GM18907 (cell line): ENCODE results near the gene HNRNPH1.
"Not testable (repeated sequence)": the region's sequence is repeated elsewhere in the genome, so short reads cannot be mapped to it uniquely, and the experiment has no call there.

Source experiments
- ATAC-seq: cut with Tn5 transposase; IDR thresholded peaks from one replicate; pipeline ENCODE4 v1.9.1; 2021; ENCODE audit warnings: mild to moderate bottlenecking, moderate library complexity; ENCODE audit not compliant: unreplicated experiment

HNRNPH1 gene, protein sequence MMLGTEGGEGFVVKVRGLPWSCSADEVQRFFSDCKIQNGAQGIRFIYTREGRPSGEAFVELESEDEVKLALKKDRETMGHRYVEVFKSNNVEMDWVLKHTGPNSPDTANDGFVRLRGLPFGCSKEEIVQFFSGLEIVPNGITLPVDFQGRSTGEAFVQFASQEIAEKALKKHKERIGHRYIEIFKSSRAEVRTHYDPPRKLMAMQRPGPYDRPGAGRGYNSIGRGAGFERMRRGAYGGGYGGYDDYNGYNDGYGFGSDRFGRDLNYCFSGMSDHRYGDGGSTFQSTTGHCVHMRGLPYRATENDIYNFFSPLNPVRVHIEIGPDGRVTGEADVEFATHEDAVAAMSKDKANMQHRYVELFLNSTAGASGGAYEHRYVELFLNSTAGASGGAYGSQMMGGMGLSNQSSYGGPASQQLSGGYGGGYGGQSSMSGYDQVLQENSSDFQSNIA

DNA sequence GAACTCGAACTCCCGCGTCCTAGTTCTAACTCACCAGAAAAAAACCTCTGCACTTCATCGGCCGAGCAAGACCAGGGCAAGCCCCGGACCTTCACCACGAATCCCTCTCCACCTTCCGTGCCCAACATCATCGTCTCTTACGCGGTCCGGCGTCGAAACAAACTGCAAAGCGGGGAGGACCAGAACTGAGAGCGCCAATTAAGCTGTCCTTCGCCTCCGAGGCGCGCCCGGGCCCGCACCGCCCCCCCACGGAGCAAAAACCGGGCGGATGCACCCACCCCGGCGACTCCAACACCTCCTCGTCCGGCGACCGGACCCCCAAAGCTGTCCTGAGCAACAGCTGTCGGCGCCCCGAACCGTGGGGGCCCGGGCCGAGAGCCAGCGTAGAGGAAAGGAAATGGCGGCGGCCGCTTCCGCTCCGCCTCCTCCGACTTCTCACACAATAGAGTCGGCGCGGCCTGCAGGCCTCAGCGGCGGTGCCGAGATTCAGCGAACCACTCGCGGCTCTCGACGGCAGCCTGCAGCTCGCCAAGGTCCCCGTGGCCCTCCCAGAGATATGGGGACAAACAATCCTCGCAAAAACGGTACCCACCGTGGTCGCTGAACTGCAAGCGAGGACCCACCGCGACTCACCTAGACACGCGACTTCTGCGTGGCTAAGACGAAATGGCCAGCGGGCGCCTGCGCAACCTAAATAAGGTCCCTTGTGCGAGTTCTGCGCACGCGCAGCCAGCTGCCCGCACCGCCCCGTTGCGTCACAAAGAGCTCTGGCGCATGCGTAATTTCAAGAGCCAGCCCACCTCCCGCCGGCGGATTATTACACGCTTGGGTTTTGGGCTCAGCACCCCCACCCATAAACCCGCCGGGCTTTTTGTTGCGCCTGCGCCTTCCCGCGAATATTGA, at the start of gene HNRNPH1:
TSS of gene HNRNPH1 (minus strand) at position 669 of the 903 bp plus-strand sequence. CDS start at position 131, 538 bp downstream.
- peak; percentile 75 for ATAC-seq

DNA sequence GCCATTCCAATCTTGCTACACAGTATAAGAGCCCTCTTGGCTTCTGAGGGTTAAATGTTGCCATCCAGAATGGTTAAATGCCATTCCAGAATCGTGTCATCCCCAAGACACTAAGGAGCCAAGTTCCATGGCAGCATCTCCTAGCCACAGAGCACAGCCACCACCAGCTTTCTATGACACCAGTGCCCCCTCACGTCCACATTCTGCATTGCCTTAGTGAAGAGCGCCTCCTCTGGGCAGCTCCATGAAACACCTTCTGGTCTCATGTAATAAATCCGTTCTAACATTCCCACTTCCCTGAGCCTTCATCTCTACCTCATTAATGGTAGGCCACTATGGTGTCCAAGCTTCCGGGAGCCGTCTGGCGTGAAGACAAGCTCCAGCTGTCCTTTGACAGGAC, 44.9 kb upstream of the HNRNPH1 start:
- no peak for ATAC-seq

DNA sequence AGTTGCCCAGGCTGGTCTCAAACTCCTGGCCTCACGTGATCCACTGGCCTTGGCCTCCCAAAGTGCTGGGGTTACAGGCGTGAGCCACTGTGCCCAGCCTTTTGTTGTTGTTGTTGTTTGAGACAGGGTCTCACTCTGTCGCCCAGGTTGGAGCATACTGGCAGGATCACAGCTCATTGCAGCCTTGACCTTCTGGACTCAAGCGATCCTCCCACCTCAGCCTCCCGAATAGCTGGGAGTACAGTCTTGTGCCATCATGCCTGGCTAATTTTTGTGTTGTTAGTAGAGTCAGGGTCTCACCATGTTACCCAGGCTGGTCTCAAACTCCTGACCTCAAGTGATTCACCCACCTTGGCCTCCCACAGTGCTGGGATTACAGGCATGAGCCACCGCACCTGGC, 38.2 kb upstream of the HNRNPH1 start:
- not testable (repeated sequence) for ATAC-seq

DNA sequence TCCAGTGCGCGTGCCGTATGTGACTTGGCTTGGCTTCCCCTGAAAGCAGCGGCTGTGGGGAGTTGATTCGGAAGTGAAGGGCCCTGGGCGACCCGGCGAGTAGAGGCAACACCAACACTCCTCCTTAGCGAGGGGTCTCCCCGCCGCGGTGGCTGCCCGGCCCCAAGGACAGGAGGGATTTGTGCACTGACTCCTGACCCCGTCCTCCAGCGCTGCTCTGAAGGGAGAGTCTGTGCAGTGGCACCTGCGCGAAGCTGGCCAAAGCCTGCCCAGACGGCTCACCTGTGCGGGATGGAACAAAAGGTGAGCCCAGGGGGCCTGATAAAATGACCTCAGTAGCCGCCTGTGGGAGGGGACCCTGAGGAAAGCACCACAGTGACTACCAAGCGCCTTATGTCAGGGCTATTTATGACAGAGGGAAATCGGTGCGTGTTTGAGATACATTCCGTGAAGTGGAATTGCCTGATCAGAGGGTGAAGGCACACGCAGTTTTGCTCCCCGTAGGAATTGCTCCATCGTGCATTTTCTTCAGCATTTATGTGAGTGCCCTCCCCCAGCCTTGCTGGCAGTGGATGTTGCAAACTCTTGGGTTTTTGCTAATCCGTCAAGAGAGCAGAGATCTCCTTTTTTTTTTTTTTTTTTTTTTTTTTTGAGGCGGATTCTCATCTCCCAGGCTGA, 34.8 kb upstream of the HNRNPH1 start:
- ATAC-seq, result peak; percentile 69

DNA sequence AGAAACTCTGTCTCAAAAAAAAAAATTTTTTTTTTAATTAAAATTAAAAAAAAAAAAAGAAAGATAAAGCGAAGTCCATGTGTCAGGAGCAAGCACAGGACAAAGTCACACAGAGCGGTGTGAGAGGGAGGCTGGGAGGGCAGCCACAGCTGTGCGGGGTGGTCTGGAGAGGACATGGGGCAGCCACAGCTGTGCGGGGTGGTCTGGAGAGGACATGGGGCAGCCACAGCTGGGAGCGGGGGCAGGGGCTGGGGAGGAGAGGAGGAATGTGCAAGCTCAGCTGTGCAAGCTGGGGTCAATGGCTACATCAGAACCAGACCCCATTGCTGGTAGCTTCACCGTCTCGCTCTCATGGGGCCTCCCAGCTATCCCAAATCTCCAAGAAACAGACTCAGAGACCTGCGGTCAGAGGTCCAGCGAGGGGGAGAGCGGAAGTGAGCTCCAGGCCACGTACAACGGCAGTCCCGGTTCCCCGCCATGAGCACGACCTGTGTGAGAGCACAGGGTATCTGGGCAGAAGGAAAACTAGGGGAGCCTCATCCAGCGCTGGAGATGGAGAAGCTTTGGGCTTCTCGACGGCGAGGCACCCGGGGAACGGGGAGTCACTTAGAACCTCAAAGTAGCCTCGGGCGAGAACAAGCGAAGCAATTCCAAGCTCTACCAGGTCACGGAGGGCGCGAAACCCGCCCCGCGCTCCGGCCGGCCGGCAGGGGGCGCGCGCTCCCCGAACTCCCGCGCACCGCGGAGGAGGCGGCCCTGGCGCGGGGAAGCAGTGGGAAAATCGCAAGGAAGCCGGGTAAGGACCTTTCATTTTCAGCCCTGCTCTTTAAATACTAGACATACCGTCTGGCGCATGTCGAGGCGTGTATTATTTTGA, 34.1 kb upstream of the HNRNPH1 start:
- peak; percentile 83 for ATAC-seq

DNA sequence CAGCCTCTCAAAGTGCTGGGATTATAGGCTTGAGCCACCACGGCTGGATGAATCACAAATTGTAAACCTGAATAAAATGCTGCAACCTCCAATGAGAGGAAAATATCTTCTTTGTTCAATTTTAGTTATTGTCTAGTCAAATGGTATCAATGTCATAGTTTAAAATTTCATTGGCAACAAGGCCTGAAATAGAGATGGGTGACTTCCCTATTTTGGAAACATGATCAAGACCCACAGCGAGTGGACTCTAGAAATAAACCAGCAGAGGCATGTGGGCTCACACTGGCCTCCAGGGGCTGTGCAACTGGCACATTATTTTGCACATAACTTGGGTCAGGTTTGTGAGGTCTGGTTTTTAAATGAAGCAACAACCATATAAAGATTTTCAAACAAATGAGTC, 29.7 kb upstream of the HNRNPH1 start:
- ATAC-seq, result not testable (repeated sequence)

DNA sequence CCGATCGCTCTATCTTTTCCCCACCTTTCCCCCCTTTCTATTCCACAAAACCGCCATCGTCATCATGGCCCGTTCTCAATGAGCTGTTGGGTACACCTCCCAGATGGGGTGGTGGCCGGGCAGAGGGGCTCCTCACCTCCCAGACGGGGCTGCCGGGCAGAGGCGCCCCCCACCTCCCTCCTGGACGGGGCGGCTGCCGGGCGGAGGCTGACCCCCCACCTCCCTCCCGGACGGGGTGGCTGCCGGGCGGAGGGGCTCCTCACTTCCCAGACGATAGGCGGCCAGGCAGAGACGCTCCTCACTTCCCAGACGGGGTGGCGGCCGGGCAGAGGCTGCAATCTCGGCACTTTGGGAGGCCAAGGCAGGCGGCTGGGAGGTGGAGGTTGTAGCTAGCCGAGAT, 26.8 kb upstream of the HNRNPH1 start:
- not testable (repeated sequence) for ATAC-seq

DNA sequence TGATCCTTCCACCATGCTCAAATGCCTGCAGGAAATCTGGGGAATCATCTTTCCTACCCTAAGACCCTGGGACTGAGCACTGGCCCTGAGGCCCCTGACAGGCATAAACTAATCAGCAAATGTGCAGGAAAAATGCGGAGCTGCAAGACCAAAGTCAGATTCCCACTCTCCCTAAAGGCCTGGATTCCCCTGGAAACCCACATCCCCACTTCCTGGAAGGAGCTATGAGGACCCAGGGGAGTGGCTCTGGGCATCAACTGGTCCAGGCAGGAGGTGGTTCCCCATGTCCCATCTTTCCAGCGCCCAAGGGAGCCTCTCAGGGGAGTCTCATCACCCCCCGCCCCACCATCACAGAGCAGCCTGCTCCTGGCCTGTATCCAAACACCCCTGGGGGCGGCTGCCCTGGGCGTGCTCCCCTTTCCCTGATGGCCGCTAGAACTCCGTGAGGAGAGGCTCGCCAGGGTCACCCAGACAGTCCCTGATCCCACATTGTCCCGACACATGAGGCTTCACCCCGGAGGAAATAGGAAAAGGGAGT, 25.8 kb upstream of the HNRNPH1 start:
- ATAC-seq, result not testable (repeated sequence)

DNA sequence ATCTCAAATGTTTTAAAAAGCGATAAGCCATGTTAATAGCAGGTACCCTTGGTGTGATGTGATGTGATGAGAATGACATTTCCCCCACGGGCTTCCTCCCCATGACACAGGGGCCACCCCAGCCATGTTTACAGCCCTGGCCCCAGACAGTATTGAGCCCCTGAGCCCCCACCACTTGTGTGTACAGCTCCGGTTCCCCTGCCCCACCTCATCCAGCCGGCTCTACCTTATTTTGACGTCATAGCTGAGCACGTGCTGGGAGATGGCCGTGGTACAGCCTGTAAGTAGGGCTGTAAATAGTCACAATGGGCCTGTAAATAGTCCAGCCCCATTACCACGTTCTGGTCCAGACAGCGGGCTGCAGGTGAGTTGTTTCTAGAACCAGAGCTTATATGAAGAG, 24.9 kb upstream of the HNRNPH1 start:
- no peak for ATAC-seq

DNA sequence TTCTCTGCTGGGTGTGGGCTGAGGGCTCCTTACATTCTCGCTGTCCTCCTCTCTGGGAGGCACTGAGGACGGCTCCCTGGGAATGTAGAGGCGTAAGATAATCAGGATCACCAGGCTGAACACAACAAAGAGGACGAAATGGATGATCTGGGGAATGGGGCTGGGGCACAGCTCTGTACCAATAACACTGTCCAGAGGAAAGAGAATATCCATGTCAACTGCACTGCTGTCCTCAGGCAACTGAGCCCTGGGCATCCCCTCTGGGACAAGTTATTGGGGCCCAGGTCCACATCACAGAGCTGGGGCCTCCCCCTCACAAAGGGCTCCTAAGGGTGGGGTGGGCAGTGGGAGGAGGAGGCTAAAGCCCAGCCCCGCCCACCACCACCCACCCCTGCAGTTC, 21.3 kb upstream of the HNRNPH1 start:
- not testable (repeated sequence) for ATAC-seq

DNA sequence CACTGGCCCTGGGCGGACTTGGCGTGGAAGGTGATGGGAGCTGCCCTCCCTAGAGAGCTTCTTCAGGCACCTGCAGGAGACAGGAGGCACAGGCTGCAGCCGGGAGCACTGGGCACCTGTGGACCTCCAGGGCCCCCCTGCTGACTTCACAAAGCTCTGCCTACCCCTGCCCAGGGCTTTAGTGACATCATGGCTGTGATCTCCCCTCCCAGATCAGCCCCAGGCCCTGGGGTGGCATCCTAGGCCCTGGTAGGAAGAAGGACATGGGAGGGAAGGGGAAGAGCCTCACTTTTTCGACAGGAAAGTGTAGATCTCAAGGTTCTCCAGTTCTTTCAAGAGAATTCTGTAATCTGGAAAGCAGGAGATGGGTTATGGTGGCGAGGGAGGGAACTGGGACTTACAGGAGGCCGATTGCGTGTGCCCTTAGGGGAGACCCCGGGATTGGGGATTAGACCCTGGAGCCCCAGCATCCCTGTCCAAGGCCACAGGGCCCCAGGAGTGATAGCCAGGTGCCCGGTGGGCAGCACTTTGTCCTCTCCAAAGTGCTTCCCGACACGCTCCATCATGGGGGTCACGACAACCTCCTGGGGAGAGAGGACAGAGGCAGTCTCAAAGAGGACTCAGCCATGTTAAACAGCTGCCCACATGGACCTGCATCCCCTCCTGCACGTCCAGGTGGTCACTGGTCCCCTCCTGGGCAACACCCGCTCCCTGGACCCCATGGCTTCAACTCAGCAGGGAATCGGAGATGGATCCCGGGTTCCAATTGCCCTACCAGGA, 19.9 kb upstream of the HNRNPH1 start:
- ATAC-seq, result not testable (repeated sequence)

DNA sequence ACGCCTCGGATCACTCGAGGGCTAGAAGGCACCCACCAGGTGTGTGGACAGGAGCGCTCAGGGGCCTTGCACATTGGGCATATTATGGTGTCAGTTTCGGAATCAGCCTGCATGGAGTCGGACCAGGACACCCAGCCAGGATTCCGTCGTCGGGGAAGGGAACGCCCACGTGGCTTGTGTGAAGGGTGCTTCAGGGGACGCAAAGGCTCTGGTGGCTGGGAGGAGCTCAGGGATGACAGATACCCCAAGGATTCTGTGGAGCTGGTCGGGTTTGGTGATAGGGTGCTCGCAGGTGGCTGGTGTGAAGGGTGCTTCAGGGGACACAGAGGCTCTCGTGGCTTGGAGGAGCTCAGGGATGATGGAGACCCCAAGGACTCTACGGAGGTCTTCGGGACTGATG, 19.2 kb upstream of the HNRNPH1 start:
- ATAC-seq, result not testable (repeated sequence)

DNA sequence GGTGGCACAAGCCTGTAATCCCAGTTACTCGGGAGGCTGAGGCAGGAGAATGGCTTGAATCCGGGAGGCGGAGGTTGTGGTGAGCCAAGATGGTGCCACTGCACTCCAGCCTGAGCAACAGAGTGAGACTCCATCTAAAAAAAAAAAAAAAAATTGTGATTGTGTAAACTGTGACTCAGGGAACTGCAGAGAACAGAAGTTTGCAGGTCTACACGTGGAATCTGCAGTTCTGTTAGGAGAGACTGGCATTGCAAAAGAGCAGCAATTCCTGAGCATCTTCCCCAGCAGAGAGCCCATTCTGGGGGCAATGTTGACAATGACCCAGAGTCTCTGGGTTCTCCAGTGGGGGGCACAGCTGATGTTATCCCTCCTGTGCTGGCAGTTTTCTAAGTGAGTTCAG, 18.3 kb upstream of the HNRNPH1 start:
- not testable (repeated sequence) for ATAC-seq

DNA sequence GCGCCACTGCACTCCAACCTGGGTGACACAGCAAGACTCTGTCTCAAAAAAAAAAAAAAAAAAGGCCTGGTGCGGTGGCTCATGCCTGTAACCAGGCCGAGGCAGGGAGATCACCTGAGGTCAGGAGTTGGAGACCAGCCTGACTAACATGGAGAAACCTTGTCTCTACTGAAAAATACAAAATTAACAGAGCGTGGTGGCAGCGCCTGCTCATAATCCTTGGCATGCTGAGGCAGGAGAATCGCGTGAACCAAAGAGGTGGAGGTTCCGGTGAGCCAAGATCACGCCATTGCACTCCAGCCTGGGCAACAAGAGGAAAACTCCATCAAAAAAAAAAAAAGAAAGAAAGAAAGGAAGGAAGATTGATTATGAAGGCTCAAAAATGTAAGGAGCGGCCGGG, 15.8 kb upstream of the HNRNPH1 start:
- not testable (repeated sequence) for ATAC-seq

DNA sequence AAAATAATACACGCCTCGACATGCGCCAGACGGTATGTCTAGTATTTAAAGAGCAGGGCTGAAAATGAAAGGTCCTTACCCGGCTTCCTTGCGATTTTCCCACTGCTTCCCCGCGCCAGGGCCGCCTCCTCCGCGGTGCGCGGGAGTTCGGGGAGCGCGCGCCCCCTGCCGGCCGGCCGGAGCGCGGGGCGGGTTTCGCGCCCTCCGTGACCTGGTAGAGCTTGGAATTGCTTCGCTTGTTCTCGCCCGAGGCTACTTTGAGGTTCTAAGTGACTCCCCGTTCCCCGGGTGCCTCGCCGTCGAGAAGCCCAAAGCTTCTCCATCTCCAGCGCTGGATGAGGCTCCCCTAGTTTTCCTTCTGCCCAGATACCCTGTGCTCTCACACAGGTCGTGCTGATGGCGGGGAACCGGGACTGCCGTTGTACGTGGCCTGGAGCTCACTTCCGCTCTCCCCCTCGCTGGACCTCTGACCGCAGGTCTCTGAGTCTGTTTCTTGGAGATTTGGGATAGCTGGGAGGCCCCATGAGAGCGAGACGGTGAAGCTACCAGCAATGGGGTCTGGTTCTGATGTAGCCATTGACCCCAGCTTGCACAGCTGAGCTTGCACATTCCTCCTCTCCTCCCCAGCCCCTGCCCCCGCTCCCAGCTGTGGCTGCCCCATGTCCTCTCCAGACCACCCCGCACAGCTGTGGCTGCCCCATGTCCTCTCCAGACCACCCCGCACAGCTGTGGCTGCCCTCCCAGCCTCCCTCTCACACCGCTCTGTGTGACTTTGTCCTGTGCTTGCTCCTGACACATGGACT, 11.1 kb upstream of the HNRNPH1 start:
- ATAC-seq, result peak; percentile 90

DNA sequence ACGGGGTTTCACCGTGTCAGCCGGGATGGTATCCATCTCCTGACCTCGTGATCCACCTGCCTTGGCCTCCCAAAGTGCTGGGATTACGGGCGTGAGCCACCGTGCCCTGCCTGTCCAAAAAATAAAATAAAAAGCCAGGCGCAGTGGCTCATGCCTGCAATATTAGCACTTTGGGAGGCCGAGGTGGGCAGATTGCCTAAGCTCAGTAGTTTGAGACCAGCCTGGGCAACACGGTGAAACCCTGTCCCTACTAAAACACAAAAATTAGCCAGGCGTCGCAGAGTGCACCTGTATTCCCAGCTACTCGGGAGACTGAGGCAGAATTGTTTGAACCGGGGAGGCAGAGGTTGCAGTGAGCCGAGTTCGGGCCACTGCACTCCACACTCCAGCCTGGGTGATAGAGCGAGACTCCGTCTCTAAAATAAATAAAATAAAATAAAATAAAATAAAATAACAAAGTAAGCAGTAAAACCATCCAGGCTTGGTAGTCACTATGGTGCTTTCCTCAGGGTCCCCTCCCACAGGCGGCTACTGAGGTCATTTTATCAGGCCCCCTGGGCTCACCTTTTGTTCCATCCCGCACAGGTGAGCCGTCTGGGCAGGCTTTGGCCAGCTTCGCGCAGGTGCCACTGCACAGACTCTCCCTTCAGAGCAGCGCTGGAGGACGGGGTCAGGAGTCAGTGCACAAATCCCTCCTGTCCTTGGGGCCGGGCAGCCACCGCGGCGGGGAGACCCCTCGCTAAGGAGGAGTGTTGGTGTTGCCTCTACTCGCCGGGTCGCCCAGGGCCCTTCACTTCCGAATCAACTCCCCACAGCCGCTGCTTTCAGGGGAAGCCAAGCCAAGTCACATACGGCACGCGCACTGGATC, 10.3 kb upstream of the HNRNPH1 start:
- peak; percentile 65 for ATAC-seq

DNA sequence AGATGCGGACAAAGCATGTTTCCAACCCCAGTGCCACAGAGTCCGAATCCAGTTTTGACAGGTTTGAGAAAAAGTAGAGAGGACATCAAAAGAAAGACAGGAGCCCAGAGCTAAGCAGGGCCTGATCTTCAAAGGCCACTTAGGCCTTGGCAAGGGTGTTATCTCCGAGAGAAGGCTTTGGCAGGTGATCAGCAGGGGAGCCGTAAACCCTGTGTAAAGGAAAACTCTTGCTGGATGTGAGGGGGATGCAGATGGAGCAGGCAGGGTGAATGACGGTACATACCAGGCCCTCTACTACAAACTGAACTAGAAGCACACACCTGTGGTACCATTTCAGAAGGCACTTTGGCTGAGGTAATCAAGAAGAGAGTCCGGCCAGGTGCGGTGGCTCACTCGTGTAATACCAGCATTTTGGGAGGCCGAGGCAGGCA, 1.4 kb upstream of the HNRNPH1 start:
- no peak for ATAC-seq
